ENCODE data around the gene VIL1. TPM values are rescaled to one million over a fixed set of nuclear protein-coding genes. Genes with fewer than 3 reads are reported as not detected.

VIL1 gene
- total RNA-seq, 1 donor from 2014 or later: 0.41 TPM

- intact Hi-C loops (cut with DNase I): no loop called here
- no peaks in the 10 kb centered on the region for H3K4me1 ChIP-seq
- ATAC-seq: peak in 1 of 2 donors; percentile 9
- no peak overlapping the region for H3K27ac ChIP-seq
- no peaks in the 10 kb centered on the region for H3K27me3 ChIP-seq (ENCODE audit: low read depth)
- DNase-seq: no peak
- no peak overlapping the region for H3K4me3 ChIP-seq
- H3K9me3 ChIP-seq: no peaks in the 10 kb centered on the region
- no peaks in the 10 kb centered on the region for H3K36me3 ChIP-seq
- TF ChIP-seq, protein P1, sequence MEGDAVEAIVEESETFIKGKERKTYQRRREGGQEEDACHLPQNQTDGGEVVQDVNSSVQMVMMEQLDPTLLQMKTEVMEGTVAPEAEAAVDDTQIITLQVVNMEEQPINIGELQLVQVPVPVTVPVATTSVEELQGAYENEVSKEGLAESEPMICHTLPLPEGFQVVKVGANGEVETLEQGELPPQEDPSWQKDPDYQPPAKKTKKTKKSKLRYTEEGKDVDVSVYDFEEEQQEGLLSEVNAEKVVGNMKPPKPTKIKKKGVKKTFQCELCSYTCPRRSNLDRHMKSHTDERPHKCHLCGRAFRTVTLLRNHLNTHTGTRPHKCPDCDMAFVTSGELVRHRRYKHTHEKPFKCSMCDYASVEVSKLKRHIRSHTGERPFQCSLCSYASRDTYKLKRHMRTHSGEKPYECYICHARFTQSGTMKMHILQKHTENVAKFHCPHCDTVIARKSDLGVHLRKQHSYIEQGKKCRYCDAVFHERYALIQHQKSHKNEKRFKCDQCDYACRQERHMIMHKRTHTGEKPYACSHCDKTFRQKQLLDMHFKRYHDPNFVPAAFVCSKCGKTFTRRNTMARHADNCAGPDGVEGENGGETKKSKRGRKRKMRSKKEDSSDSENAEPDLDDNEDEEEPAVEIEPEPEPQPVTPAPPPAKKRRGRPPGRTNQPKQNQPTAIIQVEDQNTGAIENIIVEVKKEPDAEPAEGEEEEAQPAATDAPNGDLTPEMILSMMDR (IDR thresholded peaks at IDR 0.05): no peak
Observed at GRCh38 chr2:218425531-218425930, 6.6 kb downstream of the VIL1 start.

GRCh38 chr2:218427741-218428140 lies 8.8 kb downstream of the VIL1 start:
- Histone ChIP-seq H3K9me3 (no peaks in the 10 kb centered on the region), H3K27me3 (ENCODE audit: low read depth) (no peaks in the 10 kb centered on the region), H3K4me3 (no peak overlapping the region), H3K4me1 (no peaks in the 10 kb centered on the region), H3K27ac (no peak overlapping the region), H3K36me3 (no peaks in the 10 kb centered on the region)
- ATAC-seq: no peak
- DNase-seq: peak; percentile 45
- intact Hi-C loops (cut with DNase I): no loop called here
- TF ChIP-seq, protein P1 (IDR thresholded peaks at IDR 0.05): no peak

GRCh38 chr2:218428846-218429558 lies 10.1 kb downstream of the VIL1 start:
- TF ChIP-seq, protein P1 (IDR thresholded peaks at IDR 0.05): no peak

DNA sequence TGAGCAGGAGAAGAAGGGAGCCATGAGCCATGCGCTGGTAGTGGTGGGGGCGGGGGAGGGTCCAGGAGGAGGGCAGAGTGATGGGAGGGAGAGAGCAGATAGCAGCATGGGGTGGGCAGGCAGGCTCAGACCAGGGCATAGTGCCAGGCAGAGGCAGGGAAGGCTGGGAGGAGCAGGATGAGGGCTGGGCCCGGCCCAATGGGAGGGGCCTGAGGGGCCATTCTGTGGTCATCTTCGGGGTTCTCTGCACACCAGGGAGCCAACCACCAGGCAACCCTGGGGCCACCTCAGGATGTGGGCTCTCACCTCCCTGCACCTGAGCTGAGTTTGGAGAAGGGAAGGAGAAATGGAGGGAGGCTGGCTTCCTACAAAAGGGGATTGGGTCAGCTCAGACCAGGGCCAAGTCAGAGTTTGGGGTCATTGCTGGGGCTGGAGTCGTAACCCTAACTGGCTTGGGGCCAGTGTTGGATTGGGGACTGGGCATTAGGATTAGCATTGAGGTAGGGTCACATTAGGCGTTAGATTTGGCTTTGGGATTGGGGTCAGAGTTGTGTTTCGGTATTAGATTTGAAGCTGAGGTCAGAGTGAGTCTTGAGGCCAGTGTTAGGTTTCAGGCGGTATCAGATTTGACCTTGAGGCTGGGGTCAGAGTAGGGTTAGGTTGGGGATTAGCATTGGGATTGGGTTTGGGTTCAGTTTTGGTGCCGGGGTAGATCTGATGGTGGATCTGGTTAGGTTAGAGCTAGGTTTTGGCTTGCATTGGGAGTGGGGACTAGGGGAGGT lies 11.2 kb downstream of the VIL1 start:
- DNase-seq (peak; percentile 20), ATAC-seq (no peak)
- no peaks in the 10 kb centered on the region for H3K36me3 ChIP-seq
- no peaks in the 10 kb centered on the region for H3K27me3 ChIP-seq (ENCODE audit: low read depth)
- no peak overlapping the region for H3K27ac ChIP-seq
- H3K4me3 ChIP-seq: no peak overlapping the region
- H3K9me3 ChIP-seq: no peaks in the 10 kb centered on the region
- TF ChIP-seq, protein P1 (IDR thresholded peaks at IDR 0.05): no peak
- no peaks in the 10 kb centered on the region for H3K4me1 ChIP-seq
- intact Hi-C loops (cut with DNase I): no loop called here

More at GRCh38 chr2:218428846-218429558, 10.1 kb downstream of the VIL1 start:
- Histone ChIP-seq H3K4me1 (no peaks in the 10 kb centered on the region), H3K27me3 (ENCODE audit: low read depth) (no peaks in the 10 kb centered on the region), H3K9me3 (no peaks in the 10 kb centered on the region), H3K36me3 (no peaks in the 10 kb centered on the region), H3K4me3 (no peak overlapping the region), H3K27ac (no peak overlapping the region)
- ATAC-seq (no peak), DNase-seq (peak; percentile 37)
- intact Hi-C loops (cut with DNase I): no loop called here

GRCh38 chr2:218430721-218431120 lies 11.8 kb downstream of the VIL1 start:
- DNase-seq (peak; percentile 11), ATAC-seq (no peak)
- TF ChIP-seq, protein P1 (IDR thresholded peaks at IDR 0.05): no peak
- no peaks in the 10 kb centered on the region for H3K9me3 ChIP-seq
- no peak overlapping the region for H3K4me3 ChIP-seq
- H3K36me3 ChIP-seq: no peaks in the 10 kb centered on the region
- no peaks in the 10 kb centered on the region for H3K4me1 ChIP-seq
- no peaks in the 10 kb centered on the region for H3K27me3 ChIP-seq (ENCODE audit: low read depth)
- no peak overlapping the region for H3K27ac ChIP-seq
- intact Hi-C loops (cut with DNase I): no loop called here

All from lower lobe of right lung (tissue), 2 donors.